ENCODE data around the gene CMTM3.
"Not testable (repeated sequence)": the region's sequence is repeated elsewhere in the genome, so short reads cannot be mapped to it uniquely, and the experiment has no call there.

CMTM3 gene

GRCh38 chr16:66660422-66661209 is 56.1 kb downstream of the CMTM3 start:
- POLR2A ChIA-PET (ENCODE audit: low non-redundant PET) = no interaction called here
- peak overlapping the region; percentile 74 for H3K27ac ChIP-seq
- peak; percentile 74 for DNase-seq (ENCODE audit: low spot score)
- peak; percentile 19; the same call in 1 of the 2 replicates for TF ChIP-seq CTCF (conservative IDR thresholded peaks at IDR 0.05; ENCODE audit: low read depth)
- CTCF ChIA-PET = interaction anchor here (0.5 to 4.0 kb wide), 6 partner anchors 9 to 209 kb away, joined by 3 to 26 read pairs (median 3); no protein-coding TSS in a partner anchor

DNA sequence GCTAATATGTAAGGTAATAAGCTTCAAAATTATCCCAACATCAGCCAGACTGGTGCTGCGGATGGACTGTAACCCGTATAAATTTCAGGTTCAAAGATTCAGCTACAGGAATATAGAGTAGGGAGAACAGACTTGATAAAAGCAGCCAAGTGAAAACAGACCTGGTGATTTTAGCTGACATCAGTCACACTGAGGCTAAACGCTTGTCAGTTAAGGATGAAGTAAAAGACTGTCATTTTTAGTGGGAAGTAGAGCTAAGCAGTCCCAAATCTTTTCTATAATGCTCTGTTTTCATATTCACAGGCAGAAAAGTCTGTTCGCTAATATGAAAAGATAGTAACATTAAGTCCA is 56.7 kb downstream of the CMTM3 start:
- POLR2A ChIA-PET (ENCODE audit: low non-redundant PET) = no interaction called here
- CTCF ChIA-PET = interaction anchor here (0.5 to 4.0 kb wide), 7 partner anchors 9 to 208 kb away, joined by 3 to 26 read pairs (median 3); no protein-coding TSS in a partner anchor
- TF ChIP-seq CTCF (conservative IDR thresholded peaks at IDR 0.05; ENCODE audit: low read depth) = no peak
- no peak for DNase-seq (ENCODE audit: low spot score)
- H3K27ac ChIP-seq = no peak overlapping the region

GRCh38 chr16:66661671-66662346 is 57.3 kb downstream of the CMTM3 start:
- POLR2A ChIA-PET (ENCODE audit: low non-redundant PET); DNase-seq (ENCODE audit: low spot score): not testable (repeated sequence)
- CTCF ChIA-PET = interaction anchor here (0.5 to 4.0 kb wide), 4 partner anchors 10 to 90 kb away, joined by 3 to 26 read pairs (median 11); partner anchors contain the start of gene DYNC1LI2
- peak overlapping the region; percentile 33; the same call in 1 of the 2 replicates for H3K27ac ChIP-seq

DNA sequence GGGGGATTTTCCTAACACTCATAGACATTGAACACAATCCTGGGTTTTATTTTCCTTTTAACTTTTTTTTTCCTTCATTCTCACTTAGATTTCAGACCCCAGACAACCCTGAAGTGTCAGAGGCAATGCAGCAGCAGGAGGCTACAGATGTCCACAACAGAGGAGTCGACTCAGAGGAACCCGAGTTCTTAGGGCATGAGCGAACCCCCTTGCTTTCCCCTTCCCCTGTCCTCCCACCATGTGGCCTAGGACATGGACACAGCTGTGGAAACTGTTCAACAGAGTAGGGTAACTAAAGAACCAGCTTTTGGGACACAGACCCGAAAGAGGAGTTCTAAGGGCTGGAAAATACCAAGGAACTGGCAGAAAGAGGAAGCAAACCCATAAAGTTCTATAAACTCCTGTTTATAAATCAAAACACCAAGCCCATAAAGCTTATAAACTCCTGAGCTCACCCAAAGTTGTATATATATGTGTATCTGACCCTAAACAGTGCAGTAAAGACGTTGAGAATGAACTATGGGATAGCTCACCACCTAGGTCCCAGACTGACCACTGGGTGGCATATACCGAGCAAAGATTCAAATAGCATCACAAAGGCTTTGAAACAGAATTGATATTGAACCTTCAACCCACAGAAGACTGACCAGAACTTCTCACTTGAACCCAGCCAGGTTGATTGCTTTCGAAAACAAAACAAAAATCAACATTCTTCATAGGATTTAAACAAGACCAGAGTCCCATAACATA is 58.1 kb downstream of the CMTM3 start:
- CTCF ChIA-PET = interaction anchor here (0.5 to 4.0 kb wide), 7 partner anchors 11 to 154 kb away, joined by 3 to 26 read pairs (median 4); partner anchors contain the start of genes CMTM4 and DYNC1LI2
- DNase-seq (ENCODE audit: low spot score) = peak; percentile 53
- POLR2A ChIA-PET (ENCODE audit: low non-redundant PET) = no interaction called here

More for the DNA sequence above, 58.1 kb downstream of the CMTM3 start:
- no peak overlapping the region for H3K27ac ChIP-seq
- peak; percentile 64 for TF ChIP-seq CTCF (conservative IDR thresholded peaks at IDR 0.05; ENCODE audit: low read depth)
